DOHH2 (cell line): ENCODE results near the gene FYB1.

Experiments
- CTCF ChIP-seq: fragments of 200-600 bp; sonication (generic); IDR thresholded peaks from one replicate; pipeline ENCODE4 v1.5.1; 2014; ENCODE audit warnings: antibody characterized with exemption, mild to moderate bottlenecking, low read depth, low read length; ENCODE audit not compliant: poor library complexity, severe bottlenecking
- EZH2phosphoT487 ChIP-seq: fragments of 200-600 bp; sonication (generic); IDR thresholded peaks from 2 replicates; pipeline ENCODE4 v1.6.1; 2017; ENCODE audit warnings: borderline replicate concordance, mild to moderate bottlenecking, antibody characterized with exemption, low read length, moderate library complexity, mixed read lengths

GRCh38 chr5:39207345-39208045 is 11.9 kb downstream of the FYB1 start:
- TF ChIP-seq CTCF (no peak), EZH2phosphoT487 (no peak)
